ENCODE data around the gene ALDH3B2.

DNA sequence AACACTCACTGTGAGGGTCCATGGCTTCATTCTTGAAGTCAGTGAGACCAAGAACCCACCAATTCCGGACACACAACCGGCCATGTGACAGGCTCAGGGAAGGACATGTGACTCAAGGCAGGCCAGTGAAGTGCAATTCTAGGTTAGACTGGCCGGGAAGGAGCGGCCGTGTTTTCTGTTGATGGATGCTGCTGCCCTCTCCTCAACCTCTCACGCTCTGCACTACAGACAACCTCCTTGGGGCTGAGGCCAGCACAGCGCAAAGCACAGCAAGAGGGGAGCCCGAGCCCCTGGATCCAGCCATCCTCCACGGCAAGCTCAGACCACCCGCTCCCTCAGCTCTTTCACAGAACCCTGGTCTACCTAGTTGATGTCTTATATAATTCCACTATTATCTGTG lies 47.5 kb downstream of the ALDH3B2 start:
- TF ChIP-seq POLR2A (IDR thresholded peaks at IDR 0.05) (no peak), POLR2AphosphoS5 (IDR thresholded peaks at IDR 0.05) (no peak)
- TF ChIP-seq, protein P1, sequence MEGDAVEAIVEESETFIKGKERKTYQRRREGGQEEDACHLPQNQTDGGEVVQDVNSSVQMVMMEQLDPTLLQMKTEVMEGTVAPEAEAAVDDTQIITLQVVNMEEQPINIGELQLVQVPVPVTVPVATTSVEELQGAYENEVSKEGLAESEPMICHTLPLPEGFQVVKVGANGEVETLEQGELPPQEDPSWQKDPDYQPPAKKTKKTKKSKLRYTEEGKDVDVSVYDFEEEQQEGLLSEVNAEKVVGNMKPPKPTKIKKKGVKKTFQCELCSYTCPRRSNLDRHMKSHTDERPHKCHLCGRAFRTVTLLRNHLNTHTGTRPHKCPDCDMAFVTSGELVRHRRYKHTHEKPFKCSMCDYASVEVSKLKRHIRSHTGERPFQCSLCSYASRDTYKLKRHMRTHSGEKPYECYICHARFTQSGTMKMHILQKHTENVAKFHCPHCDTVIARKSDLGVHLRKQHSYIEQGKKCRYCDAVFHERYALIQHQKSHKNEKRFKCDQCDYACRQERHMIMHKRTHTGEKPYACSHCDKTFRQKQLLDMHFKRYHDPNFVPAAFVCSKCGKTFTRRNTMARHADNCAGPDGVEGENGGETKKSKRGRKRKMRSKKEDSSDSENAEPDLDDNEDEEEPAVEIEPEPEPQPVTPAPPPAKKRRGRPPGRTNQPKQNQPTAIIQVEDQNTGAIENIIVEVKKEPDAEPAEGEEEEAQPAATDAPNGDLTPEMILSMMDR (IDR thresholded peaks at IDR 0.05) = no peak
